22Rv1 (cell line): Measurements from ENCODE around the gene ZNF436.

Experiments
- ZFX ChIP-seq: fragments of 450-650 bp; IDR thresholded peaks from 2 replicates; pipeline ENCODE4 v1.6.1; 2017; ENCODE audit warnings: antibody characterized with exemption, borderline replicate concordance
- TF ChIP-seq, protein P1 (sequence below): fragments of 450-650 bp; IDR thresholded peaks from 2 replicates; pipeline ENCODE4 v1.5.1; 2017; ENCODE audit warnings: mild to moderate bottlenecking

DNA sequence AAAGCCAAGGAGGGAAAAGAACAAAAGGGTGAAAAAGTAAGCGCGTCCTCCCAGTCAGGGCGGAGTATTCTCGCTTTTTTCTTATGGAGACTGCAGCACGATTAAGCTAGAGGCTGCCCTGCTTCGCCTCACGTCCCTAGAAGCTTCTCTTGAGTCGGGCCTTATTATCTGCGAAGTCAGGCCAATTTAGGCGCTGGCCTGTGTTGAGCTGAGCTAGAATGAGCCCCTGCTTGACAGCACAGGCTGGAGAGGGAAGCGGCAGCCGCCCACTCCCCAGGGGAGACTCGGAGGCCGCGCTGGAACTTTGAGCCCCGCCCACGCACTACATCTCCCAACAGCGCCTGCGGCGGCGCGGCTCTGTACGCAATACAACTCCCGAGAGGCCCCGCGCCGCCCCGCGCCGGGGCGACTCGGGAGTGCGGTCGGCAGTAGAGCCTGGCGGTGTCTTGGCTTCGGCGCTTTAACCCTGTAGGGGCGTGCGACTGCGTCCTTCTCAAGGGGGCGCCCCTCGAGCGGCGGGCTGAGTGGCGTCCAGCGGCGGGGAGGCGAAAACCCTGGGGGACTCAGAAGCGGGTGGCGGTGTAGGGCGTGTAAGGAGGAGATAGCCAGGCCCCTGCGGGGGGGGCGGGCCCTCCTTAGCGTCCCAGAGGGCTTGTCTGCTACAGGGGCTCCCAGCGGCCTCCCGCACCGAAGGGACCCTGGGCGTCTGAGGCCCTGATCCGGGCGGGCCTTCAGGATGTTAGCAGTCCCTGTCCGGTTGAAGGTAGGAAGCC is 888 bp downstream of the ZNF436 start:
- TF ChIP-seq, protein P1, sequence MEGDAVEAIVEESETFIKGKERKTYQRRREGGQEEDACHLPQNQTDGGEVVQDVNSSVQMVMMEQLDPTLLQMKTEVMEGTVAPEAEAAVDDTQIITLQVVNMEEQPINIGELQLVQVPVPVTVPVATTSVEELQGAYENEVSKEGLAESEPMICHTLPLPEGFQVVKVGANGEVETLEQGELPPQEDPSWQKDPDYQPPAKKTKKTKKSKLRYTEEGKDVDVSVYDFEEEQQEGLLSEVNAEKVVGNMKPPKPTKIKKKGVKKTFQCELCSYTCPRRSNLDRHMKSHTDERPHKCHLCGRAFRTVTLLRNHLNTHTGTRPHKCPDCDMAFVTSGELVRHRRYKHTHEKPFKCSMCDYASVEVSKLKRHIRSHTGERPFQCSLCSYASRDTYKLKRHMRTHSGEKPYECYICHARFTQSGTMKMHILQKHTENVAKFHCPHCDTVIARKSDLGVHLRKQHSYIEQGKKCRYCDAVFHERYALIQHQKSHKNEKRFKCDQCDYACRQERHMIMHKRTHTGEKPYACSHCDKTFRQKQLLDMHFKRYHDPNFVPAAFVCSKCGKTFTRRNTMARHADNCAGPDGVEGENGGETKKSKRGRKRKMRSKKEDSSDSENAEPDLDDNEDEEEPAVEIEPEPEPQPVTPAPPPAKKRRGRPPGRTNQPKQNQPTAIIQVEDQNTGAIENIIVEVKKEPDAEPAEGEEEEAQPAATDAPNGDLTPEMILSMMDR = no peak
- TF ChIP-seq ZFX = no peak
